ENCODE measurements around the gene ATXN10. TPM values are rescaled to one million over a fixed set of nuclear protein-coding genes. Genes with fewer than 3 reads are reported as not detected.

Gene ATXN10
- total RNA-seq, 2 experiments from 2014 or later, result 114 to 121 TPM

DNA sequence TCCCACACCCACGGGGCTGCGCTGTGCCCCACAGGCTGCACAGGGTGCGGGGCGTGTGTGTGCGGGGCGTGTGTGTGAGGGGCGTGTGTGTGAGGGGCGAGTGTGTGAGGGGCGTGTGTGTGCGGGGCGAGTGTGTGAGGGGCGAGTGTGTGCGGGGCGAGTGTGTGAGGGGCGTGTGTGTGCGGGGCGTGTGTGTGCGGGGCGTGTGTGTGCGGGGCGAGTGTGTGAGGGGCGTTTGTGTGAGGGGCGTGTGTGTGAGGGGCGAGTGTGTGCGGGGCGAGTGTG lies 218.7 kb downstream of the ATXN10 start:
- Mint-ChIP-seq H3K27me3 (peaks cover 12% of the 10 kb centered on the region), H3K27ac (no peak overlapping the region), H3K4me3 (no peak overlapping the region), H3K36me3 (ENCODE audit: low read depth) (no peaks in the 10 kb centered on the region), H3K4me1 (ENCODE audit: low read depth) (no peaks in the 10 kb centered on the region), H3K9me3 (no peaks in the 10 kb centered on the region)
- ChIA-PET CTCF (no interaction called here), POLR2A (no interaction called here)
- TF ChIP-seq, protein P1, sequence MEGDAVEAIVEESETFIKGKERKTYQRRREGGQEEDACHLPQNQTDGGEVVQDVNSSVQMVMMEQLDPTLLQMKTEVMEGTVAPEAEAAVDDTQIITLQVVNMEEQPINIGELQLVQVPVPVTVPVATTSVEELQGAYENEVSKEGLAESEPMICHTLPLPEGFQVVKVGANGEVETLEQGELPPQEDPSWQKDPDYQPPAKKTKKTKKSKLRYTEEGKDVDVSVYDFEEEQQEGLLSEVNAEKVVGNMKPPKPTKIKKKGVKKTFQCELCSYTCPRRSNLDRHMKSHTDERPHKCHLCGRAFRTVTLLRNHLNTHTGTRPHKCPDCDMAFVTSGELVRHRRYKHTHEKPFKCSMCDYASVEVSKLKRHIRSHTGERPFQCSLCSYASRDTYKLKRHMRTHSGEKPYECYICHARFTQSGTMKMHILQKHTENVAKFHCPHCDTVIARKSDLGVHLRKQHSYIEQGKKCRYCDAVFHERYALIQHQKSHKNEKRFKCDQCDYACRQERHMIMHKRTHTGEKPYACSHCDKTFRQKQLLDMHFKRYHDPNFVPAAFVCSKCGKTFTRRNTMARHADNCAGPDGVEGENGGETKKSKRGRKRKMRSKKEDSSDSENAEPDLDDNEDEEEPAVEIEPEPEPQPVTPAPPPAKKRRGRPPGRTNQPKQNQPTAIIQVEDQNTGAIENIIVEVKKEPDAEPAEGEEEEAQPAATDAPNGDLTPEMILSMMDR (IDR thresholded peaks at IDR 0.05), result no peak
- ATAC-seq (no peak), DNase-seq (no peak)
- intact Hi-C loops (cut with micrococcal nuclease), result no loop called here

DNA sequence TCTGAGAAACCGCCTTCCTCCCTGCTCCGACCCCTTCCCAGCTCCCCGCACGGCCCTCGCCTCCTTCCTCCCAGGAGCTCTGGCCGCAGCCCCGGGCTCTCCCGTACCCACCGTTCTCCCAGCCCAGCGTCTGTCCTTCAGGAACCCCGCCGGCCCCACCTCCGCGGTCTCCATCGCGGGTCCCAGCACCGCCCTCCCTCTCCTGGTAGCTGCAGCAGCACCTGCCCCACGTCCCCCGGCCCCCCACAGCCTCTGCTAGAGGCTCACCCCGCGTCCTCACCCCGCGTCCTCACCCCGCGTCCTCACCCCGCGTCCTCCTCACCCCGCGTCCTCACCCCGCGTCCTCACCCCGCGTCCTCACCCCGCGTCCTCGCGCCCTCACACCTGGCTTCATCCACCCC lies 219.4 kb downstream of the ATXN10 start:
- DNase-seq (no peak), ATAC-seq (no peak)
- intact Hi-C loops (cut with micrococcal nuclease), result no loop called here
- CTCF ChIA-PET, result no interaction called here
- Mint-ChIP-seq H3K36me3 (ENCODE audit: low read depth) (no peaks in the 10 kb centered on the region), H3K27ac (no peak overlapping the region), H3K27me3 (peaks cover 12% of the 10 kb centered on the region), H3K4me1 (ENCODE audit: low read depth) (no peaks in the 10 kb centered on the region), H3K9me3 (no peaks in the 10 kb centered on the region), H3K4me3 (no peak overlapping the region)
- TF ChIP-seq, protein P1 (IDR thresholded peaks at IDR 0.05), result no peak
- POLR2A ChIA-PET, result no interaction called here

DNA sequence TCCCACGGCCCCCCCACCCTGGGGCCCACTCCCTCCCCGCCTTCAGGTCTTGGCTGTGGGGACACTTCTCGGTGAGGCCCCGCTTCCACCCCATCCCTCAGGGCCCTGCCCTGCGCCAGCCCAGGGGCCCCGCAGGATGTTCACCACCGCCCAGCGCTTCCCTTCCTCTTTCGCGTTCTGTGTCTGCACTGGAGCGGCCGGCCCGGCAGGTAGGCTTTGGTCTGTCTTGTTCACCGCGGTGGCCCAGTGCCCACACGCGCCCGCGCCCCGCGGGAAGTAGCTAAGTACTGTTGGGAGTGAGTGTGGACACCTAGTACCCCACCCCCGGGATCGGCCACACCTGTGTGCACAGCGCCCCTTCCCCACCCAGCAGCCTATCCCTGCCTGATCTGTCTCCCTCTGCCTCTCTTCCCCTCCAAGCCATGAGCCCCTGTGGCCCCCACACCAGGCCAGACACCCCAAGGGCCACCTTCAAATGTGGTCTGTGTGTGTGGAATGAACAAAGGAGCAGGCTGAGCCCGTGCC lies 219.9 kb downstream of the ATXN10 start:
- no peaks in the 10 kb centered on the region for H3K4me1 Mint-ChIP-seq (ENCODE audit: low read depth)
- CTCF ChIA-PET, result no interaction called here
- no peak overlapping the region for H3K27ac Mint-ChIP-seq

DNA sequence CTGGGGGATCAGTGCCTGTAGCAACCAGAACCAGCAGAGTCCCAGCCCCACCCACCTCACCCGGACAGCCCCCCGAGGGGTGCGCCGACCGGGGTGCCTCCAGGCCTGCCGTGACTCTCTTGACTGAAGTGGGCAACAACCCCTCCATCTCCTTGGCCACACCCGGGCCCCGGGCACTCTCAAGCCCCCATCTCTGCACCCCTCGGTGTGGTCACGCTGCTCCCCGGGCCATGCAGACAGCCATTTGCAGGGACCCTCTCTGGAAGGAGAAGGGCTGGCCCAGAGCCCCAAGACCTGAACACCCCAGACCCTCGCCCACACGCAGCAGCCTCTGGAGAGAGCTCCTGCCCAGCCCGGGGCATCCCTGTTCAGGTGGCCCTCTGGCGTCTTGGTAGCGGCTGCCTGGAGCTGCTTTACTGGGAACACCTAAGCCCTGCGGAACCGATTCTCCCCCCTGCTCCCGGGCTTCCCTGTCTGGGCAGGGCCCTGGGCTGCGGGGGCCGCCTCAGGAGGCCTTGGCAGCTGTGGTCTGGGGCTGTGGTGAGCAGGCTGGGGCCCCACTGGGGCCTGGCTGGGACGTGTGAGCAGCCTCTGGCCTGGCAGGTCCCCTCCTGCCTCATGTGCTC lies 220.5 kb downstream of the ATXN10 start:
- peaks cover 10% of the 10 kb centered on the region for H3K27me3 Mint-ChIP-seq
- H3K4me3 Mint-ChIP-seq, result no peak overlapping the region
- intact Hi-C loops (cut with micrococcal nuclease), result no loop called here
- POLR2A ChIA-PET, result no interaction called here
- ATAC-seq (no peak), DNase-seq (no peak)
- TF ChIP-seq, protein P1 (IDR thresholded peaks at IDR 0.05), result no peak
- H3K36me3 Mint-ChIP-seq (ENCODE audit: low read depth), result no peaks in the 10 kb centered on the region
- no peaks in the 10 kb centered on the region for H3K9me3 Mint-ChIP-seq
- no peak overlapping the region for H3K27ac Mint-ChIP-seq
- CTCF ChIA-PET, result interaction anchor here (0.6 kb wide), 1 partner anchor 28 kb away, joined by 3 read pairs; no protein-coding TSS in a partner anchor
- no peaks in the 10 kb centered on the region for H3K4me1 Mint-ChIP-seq (ENCODE audit: low read depth)

More for the DNA sequence above, 219.9 kb downstream of the ATXN10 start:
- no peak for ATAC-seq
- H3K36me3 Mint-ChIP-seq (ENCODE audit: low read depth), result no peaks in the 10 kb centered on the region
- H3K9me3 Mint-ChIP-seq, result no peaks in the 10 kb centered on the region
- DNase-seq, result no peak
- peaks cover 11% of the 10 kb centered on the region for H3K27me3 Mint-ChIP-seq
- intact Hi-C loops (cut with micrococcal nuclease), result no loop called here
- POLR2A ChIA-PET, result no interaction called here
- H3K4me3 Mint-ChIP-seq, result no peak overlapping the region
- TF ChIP-seq, protein P1 (IDR thresholded peaks at IDR 0.05), result no peak

DNA sequence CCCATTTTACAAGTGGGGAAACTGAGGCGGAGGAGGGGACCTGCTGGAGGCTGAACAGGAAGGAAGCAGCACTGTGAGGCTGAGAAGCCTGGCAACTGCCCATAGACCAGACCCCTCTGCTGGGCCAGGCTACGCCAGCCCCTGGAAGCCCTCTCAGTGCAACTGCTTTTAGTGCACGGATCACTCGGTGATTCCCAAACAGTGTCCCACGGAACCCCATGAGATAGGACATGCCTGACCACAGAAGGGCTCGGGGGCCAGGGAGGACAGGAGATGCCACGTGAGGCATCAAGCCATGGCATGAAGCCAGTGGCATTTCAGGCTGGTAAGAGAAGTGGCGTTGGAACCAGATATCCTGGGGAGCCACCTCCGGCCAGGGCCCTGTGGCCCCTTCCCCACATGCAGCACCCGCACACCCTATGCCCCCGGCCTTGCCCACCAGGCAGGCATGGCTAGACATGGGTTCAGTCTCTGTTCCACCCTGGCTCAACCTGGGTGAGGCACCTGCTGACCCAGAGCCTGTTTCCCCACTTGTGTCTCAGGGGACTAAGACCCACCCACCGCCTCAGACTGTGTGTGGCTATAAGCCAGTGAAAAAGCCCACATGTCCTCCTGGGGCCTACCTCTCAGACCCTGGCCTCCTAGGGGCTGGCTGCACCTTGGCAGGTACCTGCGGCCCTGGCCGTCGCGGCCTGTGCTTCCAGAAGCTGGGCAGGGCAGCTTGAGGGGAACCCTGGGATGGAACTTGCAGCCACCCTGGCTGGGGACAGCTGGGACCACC lies 221.2 kb downstream of the ATXN10 start:
- Mint-ChIP-seq H3K9me3 (no peaks in the 10 kb centered on the region), H3K4me1 (ENCODE audit: low read depth) (no peaks in the 10 kb centered on the region), H3K36me3 (ENCODE audit: low read depth) (no peaks in the 10 kb centered on the region), H3K27me3 (peaks cover 7% of the 10 kb centered on the region), H3K4me3 (no peak overlapping the region), H3K27ac (no peak overlapping the region)
- ATAC-seq, result no peak
- intact Hi-C loops (cut with micrococcal nuclease), result no loop called here
- TF ChIP-seq, protein P1 (IDR thresholded peaks at IDR 0.05), result no peak
- ChIA-PET CTCF (interaction anchor here (0.6 kb wide), 1 partner anchor 28 kb away, joined by 3 read pairs; no protein-coding TSS in a partner anchor), POLR2A (no interaction called here)
- DNase-seq, result no peak

Measured in activated CD8-positive, alpha-beta T cell treated with anti-CD3 and anti-CD28 coated beads for 36 hours (primary cell).